Activated CD8-positive, alpha-beta T cell treated with anti-CD3 and anti-CD28 coated beads, Interleukin-2, amount 10 ng/mL, durations not matched to agents 7 days and 5 days (primary cell): ENCODE data around the gene SPATS2. TPM values are rescaled to one million over a fixed set of nuclear protein-coding genes. Genes with fewer than 3 reads are reported as not detected.

Experiments used
- ATAC-seq: fragments of 150-1000 bp; cut with Tn5 transposase; one replicate; pipeline ENCODE4 v1.10.0; 2021; ENCODE audit warnings: moderate library complexity
- CTCF ChIA-PET: fragments of 350-600 bp; sonication (Branson Sonifier 250); formaldehyde crosslinking; loops from one replicate; lab custom pipeline; 2021; ENCODE audit warnings: antibody characterized with exemption; lab: Charles Lee
- POLR2A ChIA-PET: fragments of 350-600 bp; sonication (Branson Sonifier 250); formaldehyde crosslinking; loops from one replicate; lab custom pipeline; 2021; ENCODE audit warnings: antibody characterized with exemption; lab: Charles Lee
- DNase-seq: peaks from one replicate; pipeline ENCODE4 v3.0.0-alpha.2; 2020
- H3K27ac Mint-ChIP-seq: one replicate; pipeline ENCODE4 v1.8.0; 2021; ENCODE audit warnings: mild to moderate bottlenecking, mixed read lengths
- H3K27me3 Mint-ChIP-seq: one replicate; pipeline ENCODE4 v1.8.0; 2021; ENCODE audit warnings: low read depth, mixed read lengths
- H3K36me3 Mint-ChIP-seq: one replicate; pipeline ENCODE4 v1.8.0; 2021; ENCODE audit warnings: low read depth, mixed read lengths
- H3K4me1 Mint-ChIP-seq: one replicate; pipeline ENCODE4 v1.8.0; 2021; ENCODE audit warnings: low read depth, mixed read lengths
- H3K4me3 Mint-ChIP-seq: one replicate; pipeline ENCODE4 v1.8.0; 2021; ENCODE audit warnings: mild to moderate bottlenecking, mixed read lengths
- H3K9me3 Mint-ChIP-seq: one replicate; pipeline ENCODE4 v1.8.0; 2022; ENCODE audit warnings: mixed read lengths; ENCODE audit not compliant: insufficient read depth
- total RNA-seq, 2 experiments: library from RNA; stranded (reverse); gene quantifications; one replicate each; pipeline ENCODE4 v1.2.3, GENCODE V29; 2021

SPATS2 gene
- total RNA-seq, 2 experiments from 2014 or later: 12.9 to 13.0 TPM

- H3K4me3 Mint-ChIP-seq: no peak overlapping the region
- no peaks in the 10 kb centered on the region for H3K36me3 Mint-ChIP-seq
- peaks cover 43% of the 10 kb centered on the region for H3K27me3 Mint-ChIP-seq
- no peak overlapping the region for H3K27ac Mint-ChIP-seq
- ChIA-PET CTCF (interaction anchor here (0.7 to 9.8 kb wide), 29 partner anchors 9 to 352 kb away, joined by 3 to 393 read pairs (median 11); partner anchors contain the start of genes C1QL4, DNAJC22, KCNH3 and PRPF40B), POLR2A (interaction anchor here (2.0 to 2.2 kb wide), 2 partner anchors 10 to 157 kb away, joined by 8 to 11 read pairs; partner anchors contain the start of gene SPATS2)
- DNase-seq: no peak
- peaks cover 8% of the 10 kb centered on the region for H3K4me1 Mint-ChIP-seq
- H3K9me3 Mint-ChIP-seq: no peaks in the 10 kb centered on the region
- ATAC-seq: no peak
Observed at GRCh38 chr12:49357103-49357678, 10.1 kb upstream of the SPATS2 start.

DNA sequence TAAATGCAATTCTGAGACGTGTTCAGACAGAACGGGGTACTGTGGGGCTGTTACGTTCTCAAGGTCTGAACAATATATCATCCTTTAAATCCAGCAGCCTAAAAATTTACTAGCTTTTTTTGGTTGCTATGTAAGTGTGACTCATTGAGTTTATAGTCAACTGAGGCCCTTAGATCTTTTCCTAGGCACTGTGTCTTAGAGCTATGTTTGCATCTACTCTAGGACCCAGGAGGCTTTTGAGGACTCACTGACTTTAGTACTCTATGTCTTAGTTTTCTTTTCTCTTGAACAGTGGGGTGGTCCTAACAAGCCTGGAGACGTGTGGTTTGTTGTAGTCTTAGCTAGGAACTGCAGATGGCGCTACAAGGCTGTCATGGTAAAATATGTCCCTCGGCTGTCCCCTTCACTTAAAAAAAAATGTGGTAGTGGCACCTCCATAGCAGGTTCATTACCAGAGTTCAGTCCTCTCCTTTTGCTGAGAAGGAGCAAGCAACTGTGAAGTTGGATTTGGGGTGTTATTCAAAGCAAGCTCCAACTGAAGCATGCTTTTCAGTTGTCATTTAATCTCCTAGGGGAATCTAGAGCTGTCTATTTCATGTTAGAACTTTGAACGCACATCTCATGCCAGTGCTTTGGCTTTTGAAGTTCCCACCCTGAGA, 8.7 kb upstream of the SPATS2 start:
- no peak overlapping the region for H3K27ac Mint-ChIP-seq
- DNase-seq (peak; percentile 79), ATAC-seq (peak; percentile 90)
- CTCF ChIA-PET: interaction anchor here (0.7 to 9.8 kb wide), 81 partner anchors 10 to 480 kb away, joined by 3 to 393 read pairs (median 6); partner anchors contain the start of genes C1QL4, DNAJC22, FAM186B and KCNH3
- H3K36me3 Mint-ChIP-seq: no peaks in the 10 kb centered on the region
- H3K4me3 Mint-ChIP-seq: no peak overlapping the region
- peaks cover 8% of the 10 kb centered on the region for H3K4me1 Mint-ChIP-seq
- H3K27me3 Mint-ChIP-seq: peaks cover 37% of the 10 kb centered on the region
- H3K9me3 Mint-ChIP-seq: no peaks in the 10 kb centered on the region
- POLR2A ChIA-PET: interaction anchor here (0.5 to 2.2 kb wide), 5 partner anchors 9 to 231 kb away, joined by 3 to 11 read pairs (median 4); partner anchors contain the start of gene SPATS2

- Mint-ChIP-seq H3K4me1 (peaks cover 8% of the 10 kb centered on the region), H3K27me3 (peaks cover 31% of the 10 kb centered on the region), H3K4me3 (no peak overlapping the region), H3K27ac (no peak overlapping the region), H3K36me3 (no peaks in the 10 kb centered on the region), H3K9me3 (no peaks in the 10 kb centered on the region)
- no peak for DNase-seq
- ChIA-PET POLR2A (no interaction called here), CTCF (interaction anchor here (0.9 to 9.8 kb wide), 32 partner anchors 9 to 344 kb away, joined by 3 to 393 read pairs (median 10); partner anchors contain the start of genes DNAJC22, SPATS2, TROAP and TUBA1B)
- ATAC-seq: no peak
Observed at GRCh38 chr12:49359671-49360070, 7.6 kb upstream of the SPATS2 start.

- H3K4me1 Mint-ChIP-seq: peaks cover 18% of the 10 kb centered on the region
- ChIA-PET POLR2A (no interaction called here), CTCF (interaction anchor here (0.7 to 9.8 kb wide), 10 partner anchors 14 to 380 kb away, joined by 3 to 393 read pairs (median 3); partner anchors contain the start of genes C1QL4 and DNAJC22)
- H3K27ac Mint-ChIP-seq: no peak overlapping the region
- no peak overlapping the region for H3K4me3 Mint-ChIP-seq
- H3K27me3 Mint-ChIP-seq: peaks cover 21% of the 10 kb centered on the region
- no peaks in the 10 kb centered on the region for H3K36me3 Mint-ChIP-seq
- H3K9me3 Mint-ChIP-seq: no peaks in the 10 kb centered on the region
- DNase-seq (no peak), ATAC-seq (no peak)
Observed at GRCh38 chr12:49362077-49362476, 5.2 kb upstream of the SPATS2 start.

GRCh38 chr12:49364989-49365388, 2.3 kb upstream of the SPATS2 start:
- POLR2A ChIA-PET: interaction anchor here (2.6 kb wide), 1 partner anchor 11 kb away, joined by 13 read pairs; no protein-coding TSS in a partner anchor

GRCh38 chr12:49365542-49365941, 1.7 kb upstream of the SPATS2 start:
- DNase-seq: no peak
- ATAC-seq: no peak
- H3K4me1 Mint-ChIP-seq: peaks cover 33% of the 10 kb centered on the region
- no peaks in the 10 kb centered on the region for H3K9me3 Mint-ChIP-seq
- H3K27me3 Mint-ChIP-seq: peaks cover 5% of the 10 kb centered on the region
- ChIA-PET POLR2A (interaction anchor here (2.1 to 2.6 kb wide), 3 partner anchors 11 to 235 kb away, joined by 8 to 23 read pairs (median 13); partner anchors contain the start of gene TUBA1B), CTCF (interaction anchor here (0.7 to 7.1 kb wide), 11 partner anchors 8 to 432 kb away, joined by 3 to 84 read pairs (median 6); partner anchors contain the start of genes DNAJC22 and PRPH)
- H3K27ac Mint-ChIP-seq: no peak overlapping the region
- H3K4me3 Mint-ChIP-seq: peak overlapping the region; percentile 97
- no peaks in the 10 kb centered on the region for H3K36me3 Mint-ChIP-seq

More at GRCh38 chr12:49364989-49365388, 2.3 kb upstream of the SPATS2 start:
- Mint-ChIP-seq H3K27me3 (peaks cover 5% of the 10 kb centered on the region), H3K36me3 (no peaks in the 10 kb centered on the region), H3K27ac (no peak overlapping the region), H3K9me3 (no peaks in the 10 kb centered on the region), H3K4me3 (no peak overlapping the region), H3K4me1 (peaks cover 29% of the 10 kb centered on the region)
- no peak for DNase-seq
- ATAC-seq: no peak
- CTCF ChIA-PET: interaction anchor here (0.9 to 9.8 kb wide), 7 partner anchors 7 to 150 kb away, joined by 3 to 393 read pairs (median 42); partner anchors contain the start of gene DNAJC22

- H3K4me1 Mint-ChIP-seq: peaks cover 35% of the 10 kb centered on the region
- peak; percentile 24 for ATAC-seq
- ChIA-PET POLR2A (interaction anchor here (0.6 to 3.0 kb wide), 18 partner anchors 8 to 297 kb away, joined by 3 to 23 read pairs (median 6); partner anchors contain the start of genes DNAJC22, MCRS1, TROAP and TUBA1B), CTCF (interaction anchor here (0.7 to 7.1 kb wide), 23 partner anchors 8 to 432 kb away, joined by 3 to 84 read pairs (median 5); partner anchors contain the start of genes DNAJC22, PRPH and TUBA1B)
- H3K4me3 Mint-ChIP-seq: peak overlapping the region; percentile 97
- no peak for DNase-seq
- no peaks in the 10 kb centered on the region for H3K9me3 Mint-ChIP-seq
- no peaks in the 10 kb centered on the region for H3K36me3 Mint-ChIP-seq
- H3K27me3 Mint-ChIP-seq: peaks cover 2% of the 10 kb centered on the region
- peak overlapping the region; percentile 98 for H3K27ac Mint-ChIP-seq
Observed at GRCh38 chr12:49366096-49366651, 1.1 kb upstream of the SPATS2 start.

DNA sequence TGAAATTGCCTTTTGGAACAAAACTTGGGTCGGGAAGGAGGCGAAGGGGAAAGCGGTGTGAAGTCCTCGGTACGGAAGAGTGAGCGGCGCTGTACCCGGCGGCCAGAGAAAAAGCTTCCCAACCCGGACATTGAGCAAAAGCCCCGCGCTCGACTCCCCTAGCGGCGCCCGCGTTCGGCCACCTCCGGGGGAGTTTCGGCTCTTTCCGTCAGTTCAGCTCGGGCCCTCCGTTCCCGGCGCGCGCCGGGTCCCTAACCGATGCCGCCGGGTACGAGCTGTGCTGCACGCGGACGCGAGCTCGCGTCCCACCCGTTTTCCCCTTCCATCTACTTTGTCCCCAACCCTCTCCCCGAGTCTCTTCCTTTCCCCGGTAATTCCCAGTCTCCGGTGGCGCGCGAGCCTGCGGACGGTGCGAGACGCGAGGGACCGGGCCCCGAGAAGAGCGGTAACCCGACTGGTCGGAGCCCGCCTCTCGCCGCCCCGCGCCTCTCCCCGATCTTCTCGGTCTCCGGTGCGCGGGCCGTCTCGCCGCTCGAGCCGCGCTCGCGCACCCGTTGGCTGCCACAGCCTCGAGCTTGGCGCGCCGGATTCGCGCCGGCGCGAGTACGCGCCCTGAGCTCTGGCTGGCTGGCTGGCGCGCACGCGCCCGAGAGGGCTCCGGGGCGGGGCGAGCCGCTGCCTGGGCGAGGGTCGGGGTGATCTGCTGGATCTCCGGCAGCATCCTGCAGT, 446 bp upstream of the SPATS2 start:
- ATAC-seq (peak; percentile 89), DNase-seq (peak; percentile 90)
- H3K4me1 Mint-ChIP-seq: peaks cover 38% of the 10 kb centered on the region
- CTCF ChIA-PET: interaction anchor here (0.6 to 7.1 kb wide), 30 partner anchors 9 to 578 kb away, joined by 3 to 84 read pairs (median 4); partner anchors contain the start of genes DNAJC22, PRPH and TUBA1B
- no peaks in the 10 kb centered on the region for H3K36me3 Mint-ChIP-seq
- H3K9me3 Mint-ChIP-seq: no peaks in the 10 kb centered on the region
- POLR2A ChIA-PET: interaction anchor here (0.6 to 3.0 kb wide), 30 partner anchors 9 to 476 kb away, joined by 3 to 23 read pairs (median 5); partner anchors contain the start of genes BCDIN3D, DNAJC22, MCRS1 and TMBIM6
- H3K27ac Mint-ChIP-seq: peak overlapping the region; percentile 98
- H3K27me3 Mint-ChIP-seq: no peaks in the 10 kb centered on the region
- H3K4me3 Mint-ChIP-seq: peak overlapping the region; percentile 97

DNA sequence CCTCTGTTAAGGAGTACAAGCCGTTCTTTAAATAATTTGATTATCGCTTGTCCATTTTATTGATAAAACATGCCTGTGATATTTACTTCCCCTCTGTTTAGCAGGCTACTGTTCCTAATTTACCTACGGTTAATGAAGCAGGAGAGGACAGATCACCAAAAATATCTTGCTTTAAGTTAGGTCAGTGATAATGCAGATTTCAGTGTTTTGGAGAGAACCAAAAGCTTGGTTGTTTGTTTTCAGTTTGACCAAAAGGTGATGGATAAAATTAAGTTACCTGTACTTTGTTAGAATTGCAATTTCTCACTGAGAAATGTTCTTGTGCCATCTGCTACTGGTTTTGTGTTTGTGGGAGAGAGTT, 958 bp downstream of the SPATS2 start:
- peak overlapping the region; percentile 97 for H3K4me3 Mint-ChIP-seq
- ATAC-seq: no peak
- H3K36me3 Mint-ChIP-seq: no peaks in the 10 kb centered on the region
- no peak for DNase-seq
- H3K9me3 Mint-ChIP-seq: no peaks in the 10 kb centered on the region
- ChIA-PET POLR2A (interaction anchor here (1.8 to 3.0 kb wide), 3 partner anchors 10 to 237 kb away, joined by 11 to 23 read pairs (median 20); partner anchors contain the start of genes TROAP and TUBA1B), CTCF (interaction anchor here (1.1 to 7.1 kb wide), 6 partner anchors 10 to 146 kb away, joined by 3 to 84 read pairs (median 10); partner anchors contain the start of gene DNAJC22)
- H3K27ac Mint-ChIP-seq: no peak overlapping the region
- no peaks in the 10 kb centered on the region for H3K27me3 Mint-ChIP-seq
- H3K4me1 Mint-ChIP-seq: peaks cover 38% of the 10 kb centered on the region

DNA sequence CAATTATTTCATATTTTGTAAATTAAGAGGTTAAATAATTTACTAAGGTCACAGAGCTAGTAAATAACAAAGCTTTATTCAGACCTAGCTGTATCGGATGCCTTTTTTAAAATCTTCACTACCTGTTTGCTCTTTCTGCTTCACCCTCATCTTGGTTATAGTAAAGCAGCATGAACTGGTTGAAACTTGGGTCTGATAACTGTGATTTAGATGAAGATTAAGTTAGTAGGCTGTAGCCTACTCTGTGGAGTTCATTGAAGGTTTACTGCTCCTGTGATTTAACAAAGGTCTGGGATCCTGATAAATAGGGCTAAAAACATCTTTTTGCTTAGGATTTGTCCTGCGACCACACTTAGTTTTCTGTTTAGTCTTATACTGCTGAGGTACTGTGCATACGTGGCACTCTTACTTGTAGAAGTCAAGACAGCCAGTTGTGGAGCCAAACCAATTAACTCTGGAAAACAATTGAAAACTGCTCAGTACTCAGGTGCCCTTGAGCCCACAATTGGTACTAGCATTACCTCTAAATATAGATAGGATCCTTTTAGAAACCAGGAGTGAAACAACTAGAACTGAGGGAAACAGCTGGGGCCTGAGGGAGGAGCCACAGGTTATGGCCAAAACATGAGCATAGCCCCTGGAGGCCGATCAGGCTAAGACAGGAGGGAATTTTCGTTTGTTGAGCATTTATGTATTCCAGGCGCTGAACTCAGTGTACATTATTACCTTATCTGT, 2.3 kb downstream of the SPATS2 start:
- ATAC-seq (no peak), DNase-seq (peak; percentile 46)
- ChIA-PET POLR2A (no interaction called here), CTCF (interaction anchor here (1.0 to 7.1 kb wide), 6 partner anchors 12 to 144 kb away, joined by 3 to 84 read pairs (median 4); no protein-coding TSS in a partner anchor)
- no peaks in the 10 kb centered on the region for H3K27me3 Mint-ChIP-seq
- H3K4me1 Mint-ChIP-seq: peaks cover 38% of the 10 kb centered on the region
- H3K9me3 Mint-ChIP-seq: no peaks in the 10 kb centered on the region
- H3K27ac Mint-ChIP-seq: no peak overlapping the region
- no peaks in the 10 kb centered on the region for H3K36me3 Mint-ChIP-seq
- H3K4me3 Mint-ChIP-seq: no peak overlapping the region
